Endometrial microvascular endothelial cells (primary cell): ENCODE data around the gene TRIM5. TPM values are rescaled to one million over a fixed set of nuclear protein-coding genes. Genes with fewer than 3 reads are reported as not detected.
"Not testable (repeated sequence)": the region's sequence is repeated elsewhere in the genome, so short reads cannot be mapped to it uniquely, and the experiment has no call there.

ENCODE experiments used
- in situ Hi-C: cut with HindIII; loops from 2 replicates; pipeline ENCODE4 v1.10.0; 2017; ENCODE audit warnings: low sequenced_read_pairs, low pct_unique_long_range_greater_than_20kb; ENCODE audit errors: inconsistent ontology term
- total RNA-seq: library from RNA; depleted of rRNA; stranded (reverse); fragments of >200 nt; gene quantifications from one replicate; pipeline ENCODE4 v1.2.3, GENCODE V29; 2015; ENCODE audit errors: inconsistent ontology term

TRIM5 gene
- total RNA-seq, 1 donor from 2014 or later, result 55.4 TPM

DNA sequence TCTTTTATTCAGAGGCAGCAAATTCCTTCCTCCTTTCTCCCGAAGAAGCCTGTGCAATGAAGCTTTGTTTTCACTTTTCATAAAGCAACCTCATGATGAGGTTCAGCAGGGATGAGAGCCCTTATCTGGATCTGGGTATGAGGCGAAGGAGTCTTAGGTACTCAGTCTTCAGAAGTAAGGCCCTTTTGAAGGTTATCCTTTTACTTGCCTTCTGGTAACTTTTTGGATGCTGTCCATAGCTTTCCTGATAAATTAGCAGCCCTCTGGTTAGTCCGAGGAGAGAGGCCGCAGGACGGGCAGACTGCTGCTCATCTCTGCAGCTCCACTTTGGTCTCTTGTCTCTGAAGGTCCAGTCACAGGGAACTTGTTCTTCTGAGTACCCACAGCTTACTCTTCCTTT is 5.9 kb upstream of the TRIM5 start:
- in situ Hi-C loops, result no loop called here

DNA sequence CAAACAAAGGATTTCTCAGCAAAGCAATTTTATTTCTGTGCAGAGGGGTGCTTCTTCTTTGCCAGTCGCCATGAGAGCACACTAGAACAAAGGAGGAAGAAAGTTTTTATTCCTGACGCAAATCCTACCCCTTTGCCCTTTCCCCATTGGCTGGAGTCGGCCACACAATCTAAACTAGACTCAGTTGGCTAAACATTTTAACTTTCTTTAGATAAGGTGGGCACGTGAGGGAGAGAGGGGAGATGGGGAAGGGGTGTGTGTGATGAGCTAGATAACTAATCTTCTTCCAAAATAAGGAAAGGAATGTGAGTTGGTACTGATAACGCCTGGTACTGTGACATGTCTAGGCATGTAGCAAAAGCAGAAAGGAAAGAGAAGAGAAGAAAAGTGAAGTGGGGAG is 5.3 kb upstream of the TRIM5 start:
- in situ Hi-C loops, result no loop called here

DNA sequence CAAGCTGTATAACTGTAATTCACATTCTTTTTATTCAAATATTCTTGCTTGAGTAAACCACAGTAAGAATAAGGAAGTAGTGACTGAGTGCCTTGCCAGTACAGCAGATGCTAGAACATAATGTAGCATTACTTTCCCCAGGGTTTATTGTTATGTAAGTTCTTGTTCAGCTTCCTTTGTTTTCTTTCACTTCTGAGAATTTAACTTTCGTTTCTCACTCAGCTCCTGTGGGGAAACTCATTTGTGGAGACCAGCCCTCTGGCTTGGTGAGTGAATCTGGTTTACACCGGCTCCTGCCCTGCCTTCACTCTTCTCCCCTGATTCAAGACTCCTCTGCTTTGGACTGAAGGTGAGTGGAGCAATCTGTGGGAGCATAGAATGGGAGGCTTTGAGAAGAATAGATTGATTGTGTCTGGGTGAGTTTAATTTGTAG is 4.7 kb upstream of the TRIM5 start, which contains the start of gene TRIM22:
Gene TRIM22 (plus strand): TSS at position 240 of the 433 bp plus-strand sequence. CDS start 6,443 bp downstream, outside the sequence.
- in situ Hi-C loops, result no loop called here

DNA sequence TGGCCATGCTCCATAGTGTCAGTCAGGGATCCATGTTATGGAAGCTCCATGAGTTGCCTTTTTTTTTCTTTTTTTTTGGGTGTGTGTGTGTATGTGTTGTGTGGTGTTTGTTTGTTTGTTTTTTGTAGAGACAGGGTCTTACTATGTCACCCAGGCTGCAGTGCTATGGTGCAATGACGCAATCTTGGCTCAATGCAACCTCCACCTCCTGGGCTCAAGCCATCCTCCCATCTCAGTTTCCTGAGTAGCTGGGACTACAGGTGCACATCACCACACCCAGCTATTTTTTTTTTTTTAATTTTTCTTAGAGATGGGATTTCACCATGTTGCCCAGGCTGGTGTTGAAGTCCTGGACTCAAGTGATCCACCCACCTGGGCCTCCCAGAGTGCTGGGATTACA is 3.6 kb upstream of the TRIM5 start:
- in situ Hi-C loops, result no loop called here

DNA sequence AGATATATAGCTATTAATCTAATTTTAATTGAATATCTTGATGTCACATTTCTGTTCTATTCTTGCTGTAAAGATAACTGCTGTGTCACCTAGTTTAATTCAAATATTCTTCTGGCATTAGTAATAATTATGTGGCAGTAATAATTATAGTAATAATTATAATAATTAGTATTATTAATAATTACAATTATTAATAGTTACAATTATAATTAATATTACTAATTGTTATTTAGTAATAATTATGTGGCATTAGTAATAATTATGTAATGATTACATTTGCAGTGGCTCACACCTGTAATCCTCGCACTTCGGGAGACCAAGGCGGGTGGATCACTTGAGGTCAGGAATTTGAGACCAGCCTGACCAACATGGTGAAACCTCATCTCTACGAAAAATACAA is 1.6 kb upstream of the TRIM5 start:
- in situ Hi-C loops, result no loop called here

DNA sequence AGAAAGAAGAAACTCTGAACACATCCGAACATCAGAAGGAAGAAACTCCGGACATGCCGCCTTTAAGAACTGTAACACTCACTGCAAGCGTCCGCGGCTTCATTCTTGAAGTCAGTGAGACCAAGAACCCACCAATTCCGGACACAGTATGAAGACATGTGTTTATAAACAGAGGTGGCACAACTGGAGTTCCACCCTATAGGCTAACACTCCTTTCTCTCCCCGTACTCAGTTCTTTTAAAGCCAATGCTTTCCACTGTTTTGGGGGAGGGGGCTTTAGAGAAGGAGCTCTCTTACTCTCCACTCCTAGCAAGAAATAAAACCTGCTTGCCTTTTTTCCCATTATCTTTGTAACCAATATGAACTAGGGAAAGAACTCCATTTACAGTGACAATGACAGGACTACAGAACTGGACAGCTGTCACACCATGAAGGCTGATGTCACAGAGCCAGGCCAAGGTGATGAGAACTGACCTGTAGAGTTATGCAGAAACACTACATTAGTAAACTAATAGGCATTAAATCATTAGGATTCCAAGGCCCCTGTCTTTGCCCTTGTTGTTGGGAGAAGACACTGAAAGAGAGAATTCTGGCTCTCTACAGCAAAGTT is 733 bp downstream of the TRIM5 start:
- in situ Hi-C loops, result no loop called here

DNA sequence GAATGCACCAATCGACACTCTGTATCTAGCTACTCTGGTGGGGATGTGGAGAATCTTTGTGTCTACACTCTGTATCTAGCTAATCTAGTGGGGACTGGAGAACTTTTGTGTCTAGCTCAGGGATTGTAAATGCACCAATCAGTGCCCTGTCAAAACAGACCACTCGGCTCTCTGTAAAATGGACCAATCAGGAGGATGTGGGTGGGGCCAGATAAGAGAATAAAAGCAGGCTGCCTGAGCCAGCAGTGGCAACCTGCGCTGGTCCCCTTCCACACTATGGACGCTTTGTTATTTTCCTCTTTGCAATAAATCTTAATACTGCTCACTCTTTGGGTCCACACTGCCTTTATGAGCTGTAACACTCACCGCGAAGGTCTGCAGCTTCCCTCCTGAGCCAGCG is 1.3 kb downstream of the TRIM5 start:
- in situ Hi-C loops, result not testable (repeated sequence)

DNA sequence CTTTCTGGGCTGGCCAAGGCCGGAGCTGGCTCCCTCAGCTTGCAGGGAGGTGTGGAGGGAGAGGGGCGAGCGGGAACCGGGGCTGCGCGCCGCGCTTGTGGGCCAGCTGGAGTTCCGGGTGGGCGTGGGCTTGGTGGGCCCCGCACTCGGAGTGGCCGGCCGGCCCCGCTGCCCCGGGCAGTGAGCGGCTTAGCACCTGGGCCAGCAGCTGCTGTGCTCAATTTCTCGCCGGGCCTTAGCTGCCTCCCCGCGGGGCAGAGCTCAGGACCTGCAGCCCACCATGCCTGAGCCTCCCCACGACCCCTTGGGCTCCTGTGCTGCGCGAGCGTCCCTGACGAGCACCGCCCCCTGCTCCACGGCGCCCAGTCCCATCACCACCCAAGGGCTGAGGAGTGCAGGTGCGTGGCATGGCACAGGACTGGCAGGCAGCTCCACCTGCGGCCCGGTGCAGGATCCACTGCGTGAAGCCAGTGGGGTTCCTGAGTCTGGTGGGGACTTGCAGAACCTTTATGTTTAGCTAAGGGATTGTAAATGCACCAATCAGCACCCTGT is 1.9 kb downstream of the TRIM5 start:
- in situ Hi-C loops, result not testable (repeated sequence)

DNA sequence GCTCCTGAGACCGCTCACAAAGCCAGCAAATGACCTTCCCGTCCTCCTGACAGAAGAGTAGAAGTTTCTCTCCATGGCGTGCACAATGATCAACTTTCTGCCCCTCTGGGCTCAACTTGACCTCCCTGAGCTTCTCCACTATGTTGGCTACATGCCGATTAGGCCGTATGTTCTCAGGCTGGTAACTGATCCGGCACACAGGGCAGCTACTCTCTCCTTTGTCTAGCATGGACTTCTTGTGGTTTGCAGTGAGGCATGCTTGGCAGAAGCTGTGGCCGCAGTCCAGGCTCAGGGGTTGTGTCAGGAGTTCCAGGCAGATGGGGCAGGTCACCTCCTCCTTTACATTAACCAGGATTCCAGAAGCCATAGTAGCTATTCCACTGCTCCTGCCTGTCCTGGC is 5.1 kb downstream of the TRIM5 start:
- in situ Hi-C loops, result no loop called here

DNA sequence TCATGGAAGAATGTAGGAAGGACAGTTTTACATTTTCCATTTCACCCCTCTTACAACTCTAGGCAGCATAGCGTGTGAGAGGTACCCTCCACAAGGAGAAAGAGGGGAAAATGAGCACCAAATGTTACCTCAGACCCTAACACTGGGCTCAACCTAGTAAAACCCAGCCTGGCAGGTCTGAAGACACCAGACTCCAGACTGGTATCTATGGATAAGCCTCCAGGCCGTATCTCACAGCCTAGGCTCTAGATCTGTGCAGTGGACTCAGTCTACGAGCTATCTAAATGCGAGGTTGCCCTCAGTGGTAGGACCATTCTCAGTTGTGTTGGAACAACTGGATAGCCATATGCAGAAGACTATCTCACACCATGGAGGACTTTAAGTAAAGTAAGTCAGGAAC is 10.5 kb downstream of the TRIM5 start:
- in situ Hi-C loops, result no loop called here

DNA sequence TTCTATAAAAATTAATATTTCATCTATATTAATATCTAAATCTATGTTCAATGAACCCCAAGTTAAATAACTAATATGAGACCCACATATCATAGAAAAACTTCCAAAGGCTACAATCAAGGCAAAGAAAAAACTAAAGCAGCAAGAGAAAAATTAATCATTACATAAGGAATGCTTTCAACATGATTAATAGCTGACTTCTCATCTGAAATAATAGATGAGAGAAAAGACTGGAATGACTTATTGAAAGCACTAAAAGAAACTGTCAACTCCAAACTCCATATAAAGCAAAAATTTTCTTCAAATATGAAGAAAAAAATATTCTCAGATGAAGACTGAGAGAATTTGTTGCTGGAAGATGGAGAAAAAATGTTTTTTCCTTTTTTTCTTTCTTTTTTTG is 13.0 kb downstream of the TRIM5 start:
- in situ Hi-C loops, result no loop called here

DNA sequence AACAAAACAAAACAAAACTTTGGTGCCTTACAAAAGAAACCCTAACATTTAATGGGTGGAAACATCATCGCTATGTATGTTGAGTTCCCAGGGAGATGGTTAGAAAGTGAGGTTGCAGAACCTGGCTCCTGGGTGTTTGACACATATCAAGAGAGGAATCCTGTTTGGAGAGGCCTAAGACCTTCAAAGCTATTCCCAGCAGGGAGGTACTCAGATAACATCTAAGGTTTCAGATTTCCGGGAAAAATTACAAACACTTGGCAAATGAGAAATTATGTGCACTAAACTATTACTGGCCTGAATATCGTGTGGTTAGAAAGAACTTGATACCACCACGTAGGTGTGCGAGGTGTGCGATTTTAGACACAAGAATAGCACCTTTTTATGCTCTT is 18.5 kb downstream of the TRIM5 start:
- in situ Hi-C loops, result no loop called here

DNA sequence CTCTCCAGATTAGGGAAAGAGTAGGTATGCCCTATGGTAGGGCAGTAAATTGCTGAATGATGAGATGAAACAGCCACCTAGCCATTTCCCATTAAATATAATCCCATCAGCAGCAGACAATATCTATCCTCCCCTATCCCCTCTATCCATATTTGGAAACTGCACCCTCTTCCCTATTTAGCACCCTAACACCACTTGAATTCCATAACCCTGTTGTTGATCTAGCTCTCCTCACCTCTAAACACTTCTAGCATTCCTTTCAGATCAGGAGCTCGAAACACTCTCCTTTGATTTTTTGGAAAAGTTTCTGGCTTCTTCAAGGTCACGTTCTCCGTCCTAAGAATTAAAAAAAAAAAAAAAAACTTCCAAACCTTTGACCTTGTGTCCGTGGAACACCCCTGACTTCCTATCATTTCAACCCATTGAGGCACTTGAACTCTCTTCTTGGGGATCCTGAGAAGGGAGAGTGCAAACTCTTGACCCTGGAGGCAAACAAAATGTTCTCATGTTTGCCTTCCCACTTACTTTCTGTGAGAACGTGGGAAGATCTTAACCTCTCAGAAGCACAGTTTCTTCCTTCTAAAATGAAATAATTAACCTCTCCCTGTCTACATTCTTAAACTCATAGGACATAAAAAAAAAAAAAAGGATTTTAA is 19.0 kb downstream of the TRIM5 start:
- in situ Hi-C loops, result no loop called here

DNA sequence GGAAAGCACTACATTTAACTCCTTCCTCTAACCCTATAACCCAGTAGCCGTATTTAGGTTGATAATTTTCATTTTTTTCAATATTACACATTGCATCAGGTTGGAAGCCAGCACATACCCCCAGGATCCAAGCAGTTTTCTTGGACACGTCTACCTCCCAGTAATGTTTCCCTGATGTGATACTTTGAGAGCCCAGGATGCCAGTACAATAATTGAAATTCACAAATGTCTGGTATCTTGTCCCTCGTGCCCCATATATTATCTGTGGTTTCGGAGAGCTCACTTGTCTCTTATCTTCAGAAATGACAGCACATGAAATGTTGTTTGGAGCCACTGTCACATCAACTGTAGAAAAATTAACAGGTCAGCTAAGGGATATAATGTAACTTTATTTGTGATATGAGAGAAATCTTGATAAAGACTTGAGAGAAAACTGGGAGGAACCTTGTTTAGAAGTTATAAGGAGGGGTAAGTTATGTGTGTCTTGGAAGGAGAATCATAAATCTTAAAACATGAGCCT is 19.8 kb downstream of the TRIM5 start:
- in situ Hi-C loops, result no loop called here

DNA sequence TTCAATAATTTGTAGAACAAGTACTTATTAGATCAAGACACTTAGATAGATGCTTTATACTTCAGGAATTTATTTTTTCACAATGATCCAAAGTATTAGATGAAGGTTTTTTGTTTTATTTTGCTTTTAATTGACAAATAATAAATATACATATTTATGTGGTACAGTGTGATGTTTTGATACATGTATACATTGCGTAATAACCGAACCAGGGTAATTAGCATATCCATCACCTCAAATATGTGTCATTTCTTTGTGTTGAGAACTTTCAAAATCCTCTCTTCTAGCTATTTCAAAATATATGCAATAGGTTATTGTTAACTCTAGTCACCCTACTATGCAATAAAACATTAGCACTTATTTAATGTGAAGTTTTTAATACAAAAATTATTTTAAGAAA is 21.4 kb downstream of the TRIM5 start:
- in situ Hi-C loops, result no loop called here

DNA sequence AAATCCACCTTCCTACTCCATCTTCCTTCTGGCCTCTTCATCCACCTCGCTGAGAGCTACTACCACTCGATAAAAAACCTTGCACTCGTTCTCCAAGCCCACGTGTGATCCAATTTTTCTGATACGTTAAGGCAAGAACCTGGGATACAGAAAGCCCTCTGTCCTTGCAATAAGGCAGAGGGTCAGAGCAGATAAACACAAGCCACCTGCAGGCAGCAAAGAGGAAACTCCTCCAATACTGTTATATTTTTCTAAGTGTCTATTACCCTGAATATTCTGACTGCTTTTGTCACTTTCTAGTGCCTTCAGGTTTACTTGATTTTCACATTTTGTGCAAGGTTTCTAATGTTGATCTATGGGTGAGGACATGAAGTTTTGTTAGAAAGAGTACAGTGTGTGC is 26.6 kb downstream of the TRIM5 start:
- in situ Hi-C loops, result no loop called here

DNA sequence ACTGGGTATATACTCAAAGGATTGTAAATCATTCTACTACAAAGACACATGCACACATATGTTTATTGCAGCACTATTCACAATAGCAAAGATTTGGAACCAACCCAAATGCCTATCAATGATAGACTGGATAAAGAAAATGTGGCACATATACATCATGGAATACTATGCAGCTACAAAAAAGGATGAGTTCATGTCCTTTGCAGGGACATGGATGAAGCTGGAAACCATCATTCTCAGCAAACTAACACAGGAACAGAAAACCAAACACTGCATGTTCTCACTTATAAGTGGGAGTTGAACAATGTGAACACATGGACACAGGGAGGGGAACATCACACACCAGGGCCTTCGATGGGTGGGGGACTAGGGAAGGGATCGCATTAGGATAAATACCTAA is 27.9 kb downstream of the TRIM5 start:
- in situ Hi-C loops, result not testable (repeated sequence)

DNA sequence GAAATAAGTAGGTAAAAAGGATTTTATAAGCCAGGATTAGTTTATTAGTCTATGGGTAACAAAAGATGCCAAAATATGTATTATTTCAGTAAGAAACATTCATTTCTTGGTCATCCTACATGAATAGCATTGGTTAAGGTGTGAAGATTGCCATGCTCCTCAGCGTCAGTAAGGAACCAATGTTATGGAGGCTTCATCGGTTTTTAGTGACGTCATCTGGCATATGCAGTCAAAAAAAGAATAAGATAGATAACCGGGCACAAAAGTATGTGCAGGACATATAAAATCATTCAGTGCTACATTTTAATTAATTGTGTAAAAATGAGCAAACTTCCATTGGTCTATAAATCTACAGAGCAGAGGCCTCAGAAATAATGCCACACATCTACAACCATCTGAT is 29.4 kb downstream of the TRIM5 start:
- in situ Hi-C loops, result no loop called here

DNA sequence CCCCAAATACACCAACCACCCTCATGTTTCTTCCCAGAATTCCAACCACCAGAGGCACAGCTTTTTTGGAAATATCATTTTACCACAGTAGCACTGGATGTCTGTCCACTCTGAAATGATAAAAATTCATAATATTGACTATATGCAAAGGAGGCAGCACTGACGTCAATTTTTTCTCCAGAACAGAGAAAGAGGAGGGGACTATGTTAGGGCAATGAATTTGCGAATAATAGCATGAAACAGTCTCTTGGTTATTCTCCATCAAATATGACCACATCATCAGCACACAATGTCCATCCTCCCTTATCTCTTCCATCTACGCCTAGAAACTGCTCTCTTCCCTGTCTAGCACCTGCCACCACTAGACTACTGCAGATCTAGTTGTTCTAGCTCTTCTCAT is 38.7 kb downstream of the TRIM5 start:
- in situ Hi-C loops, result no loop called here

DNA sequence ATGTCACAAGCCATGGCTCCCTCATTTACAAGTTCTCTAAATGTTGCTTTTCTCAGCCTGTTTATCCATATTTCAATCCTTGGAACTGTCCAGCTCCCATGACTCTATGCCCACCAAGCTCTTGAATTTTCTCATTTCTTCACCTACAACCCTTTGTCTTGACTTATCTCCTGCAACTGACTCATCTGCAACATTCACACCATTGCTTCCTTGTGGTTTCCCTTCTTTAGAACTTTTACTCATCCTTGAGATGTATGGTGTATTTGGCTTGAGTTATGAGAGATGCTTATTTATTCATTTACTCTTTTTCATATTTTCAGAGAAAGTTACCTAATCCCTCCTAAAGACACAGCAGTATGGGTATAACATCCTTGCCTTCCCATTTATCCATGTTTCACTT is 41.3 kb downstream of the TRIM5 start:
- in situ Hi-C loops, result no loop called here
